Ovary (tissue), 9 donors: ENCODE results near the gene MCM6. TPM values are rescaled to one million over a fixed set of nuclear protein-coding genes. Genes with fewer than 3 reads are reported as not detected.

Source experiments
- DNase-seq, 5 donors: peaks; one replicate each; pipeline ENCODE4 v3.0.0-alpha.2; 2019 to 2020
- H3K27ac ChIP-seq, 2 donors: fragments of 200-600 bp; one replicate each; pipeline versions ENCODE4 v1.5.1 to v1.8.0; 2019 to 2022
- H3K27me3 ChIP-seq: fragments of 200-600 bp; one replicate; pipeline ENCODE4 v1.8.0; 2022
- H3K36me3 ChIP-seq: fragments of 200-600 bp; sonication (generic); one replicate; pipeline ENCODE4 v1.5.1; 2019
- H3K4me1 ChIP-seq: one replicate; pipeline ENCODE4 v1.8.1; 2013; ENCODE audit warnings: mild to moderate bottlenecking, moderate library complexity; ENCODE audit not compliant: insufficient read depth
- H3K4me3 ChIP-seq: fragments of 200-600 bp; sonication (generic); one replicate; pipeline ENCODE4 v1.5.1; 2017
- H3K9me3 ChIP-seq, 2 donors: fragments of 200-600 bp in 1 of 2; sonication (generic) in 1 of 2; one replicate each; pipeline versions ENCODE4 v1.5.1 to v1.8.1; 2013 to 2019; ENCODE audit warnings: mild to moderate bottlenecking in 1 of 2, moderate library complexity in 1 of 2
- EP300 ChIP-seq: sonication (generic); formaldehyde crosslinking; IDR thresholded peaks from one replicate; pipeline ENCODE4 v1.6.1; 2017; ENCODE audit warnings: antibody characterized with exemption
- POLR2A ChIP-seq: fragments of 450-650 bp; IDR thresholded peaks from one replicate; pipeline ENCODE4 v1.6.1; 2017; ENCODE audit warnings: antibody characterized with exemption, mild to moderate bottlenecking, moderate library complexity
- WGBS, 3 donors: extraction: QIAGEN DNeasy Blood & Tissue Kit in 1 of 3; methylation state at CpG; one replicate each; pipeline versions ENCODE4 v1.1.5 to v1.1.7; 2013 to 2017; 5-methylcytosine and 5-hydroxymethylcytosine counted together
- intact Hi-C, 4 donors: fragments of 100-400 bp; cut with DNase I; formaldehyde crosslinking; loops; one replicate each; pipeline versions ENCODE4 v1.11.0 to v1.15.1; 2022 to 2023
- polyA plus RNA-seq, 2 donors: library from polyadenylated mRNA; stranded (reverse); fragments of 200-250 nt in 1 of 2; fragments of 350-450 nt in 1 of 2; fragmentation: Illumina TruSeq in 1 of 2; extraction: RNeasy Lipid Tissue Mini Kit (QIAGEN cat#74804) in 1 of 2; gene quantifications; one replicate each; pipeline ENCODE4 v1.2.3, GENCODE V29; 2013 to 2014
- total RNA-seq, 7 donors: library from RNA; depleted of rRNA in 2 of 7; stranded (reverse); fragments of >200 nt in 2 of 7; fragmentation: NEBNext Ultra II Directional in 3 of 7; extraction: Animal tissue kit (Norgen Biotek cat#: 25700) in 3 of 7; gene quantifications; one replicate each; pipeline versions ENCODE4 v1.1.0 to v1.2.4, GENCODE V29; 2016 to 2023
- TF ChIP-seq, protein P1 (sequence below), 3 donors: fragments of 450-650 bp in 2 of 3; fragments of 200-600 bp in 1 of 3; IDR thresholded peaks; one replicate each; pipeline versions ENCODE4 v1.5.1 to v1.8.0; 2016 to 2022; ENCODE audit warnings: antibody characterized with exemption in 3 of 3, mild to moderate bottlenecking in 1 of 3
- donor health status: DM: no; HTN: no; CAD: no; lungs with moderate emphysema.
- donor health status: DM: no; HTN: no; CAD: no.
- donor health status: Bipolar disorder and iron deficiency.
- donor health status: DM: yes; HTN: yes; CAD: no.
- donor health status: DM: no; HTN: no; CAD: no.
- donor health status: DM: yes; HTN: yes; CAD: no.

The MCM6 gene
- total and polyA plus RNA-seq, 9 donors, result 7.2 to 20.1 (median 15.4) TPM

DNA sequence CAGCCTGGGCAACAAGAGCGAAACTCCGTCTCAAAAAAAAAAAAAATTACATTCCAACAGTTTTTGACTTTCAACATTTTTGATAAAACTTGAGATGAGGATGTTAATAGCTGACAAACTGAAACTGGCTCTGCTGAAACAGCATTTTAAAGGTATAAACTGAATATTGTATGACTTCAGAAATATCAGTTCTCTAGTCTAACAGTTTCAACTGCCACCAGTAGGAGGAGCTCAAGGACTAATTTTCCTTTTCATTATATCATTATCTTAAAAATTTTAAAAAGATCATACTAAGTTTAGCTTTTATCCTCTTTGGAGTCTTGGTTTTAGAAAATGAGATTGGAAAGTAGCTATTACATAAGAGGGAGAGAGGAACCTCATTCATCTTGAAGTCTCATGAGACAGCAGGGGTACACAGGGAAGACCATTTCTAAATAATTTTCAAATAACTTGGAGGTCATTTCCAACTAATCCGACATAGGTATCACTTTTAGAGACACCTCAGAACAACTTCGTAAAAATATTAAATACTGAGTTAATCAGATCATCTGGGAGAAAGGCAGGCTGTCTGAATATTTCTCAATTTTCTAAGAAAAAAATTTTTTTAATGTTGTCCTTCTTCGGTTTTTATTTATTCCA is 37.6 kb upstream of the MCM6 start:
- Histone ChIP-seq H3K4me3 (no peak overlapping the region), H3K27ac (no peak overlapping the region), H3K36me3 (no peaks in the 10 kb centered on the region), H3K9me3 (no peaks in the 10 kb centered on the region), H3K4me1 (no peaks in the 10 kb centered on the region), H3K27me3 (no peaks in the 10 kb centered on the region)
- intact Hi-C loops, result loop anchor here in 1 of 4 donors (10.0 kb wide), 1 partner anchor 461 kb away; no protein-coding TSS in a partner anchor
- WGBS, 3 donors, result 79 to 82% (median 79%) methylated on average over 5 of the region's 5 CpGs
- TF ChIP-seq, protein P1, sequence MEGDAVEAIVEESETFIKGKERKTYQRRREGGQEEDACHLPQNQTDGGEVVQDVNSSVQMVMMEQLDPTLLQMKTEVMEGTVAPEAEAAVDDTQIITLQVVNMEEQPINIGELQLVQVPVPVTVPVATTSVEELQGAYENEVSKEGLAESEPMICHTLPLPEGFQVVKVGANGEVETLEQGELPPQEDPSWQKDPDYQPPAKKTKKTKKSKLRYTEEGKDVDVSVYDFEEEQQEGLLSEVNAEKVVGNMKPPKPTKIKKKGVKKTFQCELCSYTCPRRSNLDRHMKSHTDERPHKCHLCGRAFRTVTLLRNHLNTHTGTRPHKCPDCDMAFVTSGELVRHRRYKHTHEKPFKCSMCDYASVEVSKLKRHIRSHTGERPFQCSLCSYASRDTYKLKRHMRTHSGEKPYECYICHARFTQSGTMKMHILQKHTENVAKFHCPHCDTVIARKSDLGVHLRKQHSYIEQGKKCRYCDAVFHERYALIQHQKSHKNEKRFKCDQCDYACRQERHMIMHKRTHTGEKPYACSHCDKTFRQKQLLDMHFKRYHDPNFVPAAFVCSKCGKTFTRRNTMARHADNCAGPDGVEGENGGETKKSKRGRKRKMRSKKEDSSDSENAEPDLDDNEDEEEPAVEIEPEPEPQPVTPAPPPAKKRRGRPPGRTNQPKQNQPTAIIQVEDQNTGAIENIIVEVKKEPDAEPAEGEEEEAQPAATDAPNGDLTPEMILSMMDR (IDR thresholded peaks at IDR 0.05), result peak; percentile 28 to 37 (median 28)
- TF ChIP-seq EP300, result no peak
- no peak for DNase-seq

DNA sequence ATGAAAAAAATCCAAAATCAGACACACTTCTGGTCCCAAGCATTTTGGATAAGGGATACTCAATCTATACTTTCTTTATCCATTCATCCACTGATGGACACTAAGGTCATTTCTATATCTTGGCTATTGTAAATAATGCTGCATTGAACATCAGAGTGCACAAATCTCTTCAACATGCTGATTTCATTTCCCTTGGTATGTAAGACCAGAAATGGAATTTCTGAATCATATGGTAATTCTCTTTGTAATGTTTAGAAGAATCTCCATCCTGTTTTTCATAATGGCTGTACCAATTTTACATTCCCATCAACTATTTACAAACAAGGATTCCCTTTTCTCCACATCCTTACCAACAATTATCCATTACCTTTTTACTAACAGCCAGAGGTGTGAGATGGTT is 33.7 kb upstream of the MCM6 start:
- no peak for DNase-seq
- Histone ChIP-seq H3K4me1 (no peaks in the 10 kb centered on the region), H3K27me3 (no peaks in the 10 kb centered on the region), H3K36me3 (no peaks in the 10 kb centered on the region), H3K9me3 (no peaks in the 10 kb centered on the region), H3K27ac (no peak overlapping the region), H3K4me3 (no peak overlapping the region)
- intact Hi-C loops, result loop anchor here in 1 of 4 donors (10.0 kb wide), 1 partner anchor 465 kb away; no protein-coding TSS in a partner anchor
- TF ChIP-seq, protein P1 (IDR thresholded peaks at IDR 0.05), result no peak
- no peak for TF ChIP-seq POLR2A
- TF ChIP-seq EP300, result no peak

DNA sequence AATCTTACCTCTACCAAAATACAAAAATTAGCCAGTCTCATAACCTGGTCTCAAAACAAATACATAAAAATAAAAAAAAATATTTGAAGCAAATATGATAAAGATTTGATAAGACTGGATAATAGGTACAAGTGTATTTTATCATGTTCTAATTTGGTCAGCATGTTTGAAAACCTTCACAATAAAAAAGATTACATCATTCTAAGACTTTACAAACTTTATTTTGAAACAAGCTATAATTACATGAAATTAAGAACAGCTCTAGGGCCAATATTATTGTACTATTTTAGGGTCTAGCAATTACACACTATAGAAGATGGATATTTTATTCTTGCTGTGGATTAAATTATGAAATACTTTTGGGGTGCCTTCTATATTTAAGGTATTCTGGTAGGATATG is 29.4 kb upstream of the MCM6 start:
- H3K36me3 ChIP-seq, result no peaks in the 10 kb centered on the region
- intact Hi-C loops, result no loop called here
- TF ChIP-seq, protein P1 (IDR thresholded peaks at IDR 0.05), result no peak
- TF ChIP-seq EP300 (no peak), POLR2A (no peak)
- DNase-seq, result no peak
- no peak overlapping the region for H3K4me3 ChIP-seq
- no peak overlapping the region for H3K27ac ChIP-seq
- no peaks in the 10 kb centered on the region for H3K9me3 ChIP-seq
- H3K27me3 ChIP-seq, result no peaks in the 10 kb centered on the region
- no peaks in the 10 kb centered on the region for H3K4me1 ChIP-seq

DNA sequence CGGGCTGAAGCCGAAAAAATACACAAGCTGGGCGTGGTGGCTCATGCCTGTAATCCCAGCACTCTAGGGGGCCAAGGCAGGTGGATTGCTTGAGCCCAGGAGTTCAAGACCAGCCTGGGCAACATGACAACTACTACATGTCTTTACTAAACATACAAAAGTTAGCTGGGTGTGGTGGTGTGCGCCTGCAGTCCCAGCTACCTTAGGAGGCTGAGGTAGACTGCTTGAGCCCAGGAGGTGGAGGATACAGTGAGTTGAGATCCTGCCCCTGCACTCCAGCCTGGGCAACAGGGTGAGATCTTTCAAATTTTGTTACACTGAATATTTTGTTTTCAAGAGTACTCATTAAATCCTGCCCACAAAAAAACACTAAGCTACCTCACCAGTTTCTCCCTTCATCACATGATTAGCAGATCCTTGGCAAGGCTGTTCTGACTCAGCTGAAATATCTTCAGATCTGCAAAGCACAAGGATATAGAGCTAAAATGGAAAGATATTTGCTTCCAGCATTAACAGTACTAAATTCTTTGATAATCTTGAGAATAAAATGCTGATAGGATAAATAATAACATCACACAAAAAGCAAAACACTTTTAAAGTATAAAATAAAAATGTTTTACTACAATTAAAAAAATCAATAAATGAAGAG is 28.2 kb upstream of the MCM6 start:
- TF ChIP-seq EP300 (no peak), POLR2A (no peak)
- TF ChIP-seq, protein P1 (IDR thresholded peaks at IDR 0.05), result no peak
- Histone ChIP-seq H3K27ac (no peak overlapping the region), H3K36me3 (no peaks in the 10 kb centered on the region)

More for the DNA sequence above, 28.2 kb upstream of the MCM6 start:
- DNase-seq, result no peak
- WGBS, 3 donors, result 96 to 97% (median 96%) methylated on average over 4 of the region's 4 CpGs
- intact Hi-C loops, result no loop called here
- no peaks in the 10 kb centered on the region for H3K9me3 ChIP-seq
- H3K4me1 ChIP-seq, result no peaks in the 10 kb centered on the region
- H3K27me3 ChIP-seq, result no peaks in the 10 kb centered on the region
- no peak overlapping the region for H3K4me3 ChIP-seq
